ENCODE results near the gene JAKMIP3. TPM values are rescaled to one million over a fixed set of nuclear protein-coding genes. Genes with fewer than 3 reads are reported as not detected.

Gene JAKMIP3
- total and polyA plus RNA-seq, 2 donors: 0.19 to 0.39 TPM

GRCh38 chr10:132037676-132037975, 28.1 kb upstream of the JAKMIP3 start:
- Histone ChIP-seq H3K27me3 (ENCODE audit: control insufficient read depth in 2 of 2, insufficient read depth in 1 of 2, low read length in 1 of 2) (peaks cover 33 to 74% of the 10 kb centered on the region in 2 donors), H3K9me3 (ENCODE audit: control insufficient read depth in 2 of 2, insufficient read depth in 1 of 2, low read length in 1 of 2) (no peaks in the 10 kb centered on the region), H3K4me3 (ENCODE audit: low read length in 2 of 2) (no peak overlapping the region), H3K36me3 (ENCODE audit: control insufficient read depth in 2 of 2, insufficient read depth in 2 of 2, low read length in 1 of 2) (no peaks in the 10 kb centered on the region), H3K27ac (ENCODE audit: low read depth in 1 of 2, low read length in 1 of 2) (no peak overlapping the region), H3K4me1 (ENCODE audit: control insufficient read depth in 2 of 2, insufficient read depth in 2 of 2, low read length in 2 of 2) (no peaks in the 10 kb centered on the region)
- no peak for DNase-seq (ENCODE audit: low read depth in 6 of 9, low spot score in 9 of 9)
- 32% methylated on average over 10 of the region's 10 CpGs for WGBS

- no peaks in the 10 kb centered on the region for H3K4me1 ChIP-seq (ENCODE audit: control insufficient read depth in 2 of 2, insufficient read depth in 2 of 2, low read length in 2 of 2)
- no peak overlapping the region for H3K27ac ChIP-seq (ENCODE audit: low read depth in 1 of 2, low read length in 1 of 2)
- no peaks in the 10 kb centered on the region for H3K36me3 ChIP-seq (ENCODE audit: control insufficient read depth in 2 of 2, insufficient read depth in 2 of 2, low read length in 1 of 2)
- H3K4me3 ChIP-seq (ENCODE audit: low read length in 2 of 2): no peak overlapping the region
- no peak for DNase-seq (ENCODE audit: low read depth in 6 of 9, low spot score in 9 of 9)
- no peaks in the 10 kb centered on the region for H3K9me3 ChIP-seq (ENCODE audit: control insufficient read depth in 2 of 2, insufficient read depth in 1 of 2, low read length in 1 of 2)
- H3K27me3 ChIP-seq (ENCODE audit: control insufficient read depth in 2 of 2, insufficient read depth in 1 of 2, low read length in 1 of 2): peaks cover 33 to 73% of the 10 kb centered on the region in 2 donors
- WGBS: 82% methylated on average over 8 of the region's 8 CpGs
These were observed 26.4 kb upstream of the JAKMIP3 start for GRCh38 chr10:132039371-132039770.

GRCh38 chr10:132040046-132040445, 25.7 kb upstream of the JAKMIP3 start:
- Histone ChIP-seq H3K36me3 (ENCODE audit: control insufficient read depth in 2 of 2, insufficient read depth in 2 of 2, low read length in 1 of 2) (no peaks in the 10 kb centered on the region), H3K27ac (ENCODE audit: low read depth in 1 of 2, low read length in 1 of 2) (no peak overlapping the region), H3K9me3 (ENCODE audit: control insufficient read depth in 2 of 2, insufficient read depth in 1 of 2, low read length in 1 of 2) (no peaks in the 10 kb centered on the region), H3K4me3 (ENCODE audit: low read length in 2 of 2) (no peak overlapping the region), H3K27me3 (ENCODE audit: control insufficient read depth in 2 of 2, insufficient read depth in 1 of 2, low read length in 1 of 2) (peaks cover 32 to 70% of the 10 kb centered on the region in 2 donors), H3K4me1 (ENCODE audit: control insufficient read depth in 2 of 2, insufficient read depth in 2 of 2, low read length in 2 of 2) (no peaks in the 10 kb centered on the region)
- 79% methylated on average over 9 of the region's 9 CpGs for WGBS
- no peak for DNase-seq (ENCODE audit: low read depth in 6 of 9, low spot score in 9 of 9)

GRCh38 chr10:132041340-132041739, 24.4 kb upstream of the JAKMIP3 start:
- H3K4me3 ChIP-seq (ENCODE audit: low read length in 2 of 2): no peak overlapping the region
- H3K27ac ChIP-seq (ENCODE audit: low read depth in 1 of 2, low read length in 1 of 2): no peak overlapping the region
- peaks cover 19 to 60% of the 10 kb centered on the region in 2 donors for H3K27me3 ChIP-seq (ENCODE audit: control insufficient read depth in 2 of 2, insufficient read depth in 1 of 2, low read length in 1 of 2)
- no peak for DNase-seq (ENCODE audit: low read depth in 6 of 9, low spot score in 9 of 9)
- no peaks in the 10 kb centered on the region for H3K4me1 ChIP-seq (ENCODE audit: control insufficient read depth in 2 of 2, insufficient read depth in 2 of 2, low read length in 2 of 2)
- 90% methylated on average over 15 of the region's 15 CpGs for WGBS
- no peaks in the 10 kb centered on the region for H3K9me3 ChIP-seq (ENCODE audit: control insufficient read depth in 2 of 2, insufficient read depth in 1 of 2, low read length in 1 of 2)
- H3K36me3 ChIP-seq (ENCODE audit: control insufficient read depth in 2 of 2, insufficient read depth in 2 of 2, low read length in 1 of 2): no peaks in the 10 kb centered on the region

- no peak overlapping the region for H3K4me3 ChIP-seq (ENCODE audit: low read length in 2 of 2)
- H3K36me3 ChIP-seq (ENCODE audit: control insufficient read depth in 2 of 2, insufficient read depth in 2 of 2, low read length in 1 of 2): no peaks in the 10 kb centered on the region
- no peaks in the 10 kb centered on the region for H3K4me1 ChIP-seq (ENCODE audit: control insufficient read depth in 2 of 2, insufficient read depth in 2 of 2, low read length in 2 of 2)
- DNase-seq (ENCODE audit: low read depth in 6 of 9, low spot score in 9 of 9): no peak
- H3K9me3 ChIP-seq (ENCODE audit: control insufficient read depth in 2 of 2, insufficient read depth in 1 of 2, low read length in 1 of 2): no peaks in the 10 kb centered on the region
- H3K27ac ChIP-seq (ENCODE audit: low read depth in 1 of 2, low read length in 1 of 2): no peak overlapping the region
- 67% methylated on average over 22 of the region's 22 CpGs for WGBS
- peaks cover 0 to 36% of the 10 kb centered on the region in 2 donors for H3K27me3 ChIP-seq (ENCODE audit: control insufficient read depth in 2 of 2, insufficient read depth in 1 of 2, low read length in 1 of 2)
These were observed 21.7 kb upstream of the JAKMIP3 start for GRCh38 chr10:132043861-132044695.

GRCh38 chr10:132044803-132045202, 20.9 kb upstream of the JAKMIP3 start:
- Histone ChIP-seq H3K27ac (ENCODE audit: low read depth in 1 of 2, low read length in 1 of 2) (no peak overlapping the region), H3K27me3 (ENCODE audit: control insufficient read depth in 2 of 2, insufficient read depth in 1 of 2, low read length in 1 of 2) (peaks cover 0 to 28% of the 10 kb centered on the region in 2 donors)
- WGBS: 87% methylated on average over 18 of the region's 18 CpGs

GRCh38 chr10:132045324-132045723, 20.4 kb upstream of the JAKMIP3 start:
- WGBS: 93% methylated on average over 9 of the region's 9 CpGs
- H3K36me3 ChIP-seq (ENCODE audit: control insufficient read depth in 2 of 2, insufficient read depth in 2 of 2, low read length in 1 of 2): no peaks in the 10 kb centered on the region
- H3K9me3 ChIP-seq (ENCODE audit: control insufficient read depth in 2 of 2, insufficient read depth in 1 of 2, low read length in 1 of 2): no peaks in the 10 kb centered on the region
- DNase-seq (ENCODE audit: low read depth in 6 of 9, low spot score in 9 of 9): no peak
- H3K27ac ChIP-seq (ENCODE audit: low read depth in 1 of 2, low read length in 1 of 2): no peak overlapping the region
- no peak overlapping the region for H3K4me3 ChIP-seq (ENCODE audit: low read length in 2 of 2)
- H3K4me1 ChIP-seq (ENCODE audit: control insufficient read depth in 2 of 2, insufficient read depth in 2 of 2, low read length in 2 of 2): no peaks in the 10 kb centered on the region
- peaks cover 0 to 24% of the 10 kb centered on the region in 2 donors for H3K27me3 ChIP-seq (ENCODE audit: control insufficient read depth in 2 of 2, insufficient read depth in 1 of 2, low read length in 1 of 2)

More at GRCh38 chr10:132044803-132045202, 20.9 kb upstream of the JAKMIP3 start:
- H3K36me3 ChIP-seq (ENCODE audit: control insufficient read depth in 2 of 2, insufficient read depth in 2 of 2, low read length in 1 of 2): no peaks in the 10 kb centered on the region
- DNase-seq (ENCODE audit: low read depth in 6 of 9, low spot score in 9 of 9): no peak
- H3K4me1 ChIP-seq (ENCODE audit: control insufficient read depth in 2 of 2, insufficient read depth in 2 of 2, low read length in 2 of 2): no peaks in the 10 kb centered on the region
- no peaks in the 10 kb centered on the region for H3K9me3 ChIP-seq (ENCODE audit: control insufficient read depth in 2 of 2, insufficient read depth in 1 of 2, low read length in 1 of 2)
- no peak overlapping the region for H3K4me3 ChIP-seq (ENCODE audit: low read length in 2 of 2)

GRCh38 chr10:132047575-132048293, 18.0 kb upstream of the JAKMIP3 start:
- Histone ChIP-seq H3K9me3 (ENCODE audit: control insufficient read depth in 2 of 2, insufficient read depth in 1 of 2, low read length in 1 of 2) (peaks cover 0 to 10% of the 10 kb centered on the region in 2 donors), H3K27ac (ENCODE audit: low read depth in 1 of 2, low read length in 1 of 2) (no peak overlapping the region), H3K4me1 (ENCODE audit: control insufficient read depth in 2 of 2, insufficient read depth in 2 of 2, low read length in 2 of 2) (no peaks in the 10 kb centered on the region), H3K27me3 (ENCODE audit: control insufficient read depth in 2 of 2, insufficient read depth in 1 of 2, low read length in 1 of 2) (peaks cover 0 to 17% of the 10 kb centered on the region in 2 donors), H3K36me3 (ENCODE audit: control insufficient read depth in 2 of 2, insufficient read depth in 2 of 2, low read length in 1 of 2) (no peaks in the 10 kb centered on the region), H3K4me3 (ENCODE audit: low read length in 2 of 2) (no peak overlapping the region)
- WGBS: 90% methylated on average over 42 of the region's 42 CpGs
- DNase-seq (ENCODE audit: low read depth in 6 of 9, low spot score in 9 of 9): no peak

GRCh38 chr10:132048294-132048667, 17.5 kb upstream of the JAKMIP3 start:
- peaks cover 1 to 14% of the 10 kb centered on the region in 2 donors for H3K9me3 ChIP-seq (ENCODE audit: control insufficient read depth in 2 of 2, insufficient read depth in 1 of 2, low read length in 1 of 2)
- DNase-seq (ENCODE audit: low read depth in 6 of 9, low spot score in 9 of 9): no peak

More at GRCh38 chr10:132048294-132048667, 17.5 kb upstream of the JAKMIP3 start:
- no peak overlapping the region for H3K4me3 ChIP-seq (ENCODE audit: low read length in 2 of 2)
- WGBS: 80% methylated on average over 7 of the region's 7 CpGs
- no peak overlapping the region for H3K27ac ChIP-seq (ENCODE audit: low read depth in 1 of 2, low read length in 1 of 2)
- H3K4me1 ChIP-seq (ENCODE audit: control insufficient read depth in 2 of 2, insufficient read depth in 2 of 2, low read length in 2 of 2): no peaks in the 10 kb centered on the region
- H3K27me3 ChIP-seq (ENCODE audit: control insufficient read depth in 2 of 2, insufficient read depth in 1 of 2, low read length in 1 of 2): peaks cover 0 to 16% of the 10 kb centered on the region in 2 donors
- no peaks in the 10 kb centered on the region for H3K36me3 ChIP-seq (ENCODE audit: control insufficient read depth in 2 of 2, insufficient read depth in 2 of 2, low read length in 1 of 2)

Measured in thymus (tissue), 11 donors.